GM21360 (cell line): ENCODE results near the gene ZNF281.
"Not testable (repeated sequence)": the region's sequence is repeated elsewhere in the genome, so short reads cannot be mapped to it uniquely, and the experiment has no call there.

ENCODE experiments used
- ATAC-seq: cut with Tn5 transposase; IDR thresholded peaks from one replicate; pipeline ENCODE4 v1.9.1; 2021; ENCODE audit warnings: mild to moderate bottlenecking, moderate library complexity; ENCODE audit not compliant: unreplicated experiment

The ZNF281 gene

GRCh38 chr1:200409761-200410565 is at the start of gene ZNF281:
ZNF281 (minus strand) TSS chr1:200410036; CDS start chr1:200409705, 331 bp downstream.
- ATAC-seq, result peak; percentile 89

- ATAC-seq, result no peak
These were observed 48.9 kb upstream of the ZNF281 start for GRCh38 chr1:200458780-200459179.

- no peak for ATAC-seq
These were observed 48.0 kb upstream of the ZNF281 start for GRCh38 chr1:200457810-200458209.

GRCh38 chr1:200454425-200454824 is 44.6 kb upstream of the ZNF281 start:
- ATAC-seq, result no peak

GRCh38 chr1:200453553-200453905 is 43.7 kb upstream of the ZNF281 start:
- ATAC-seq, result no peak

GRCh38 chr1:200452850-200453552 is 43.2 kb upstream of the ZNF281 start:
- no peak for ATAC-seq

GRCh38 chr1:200448034-200448762 is 38.4 kb upstream of the ZNF281 start:
- ATAC-seq, result peak; percentile 81

- no peak for ATAC-seq
These were observed 35.4 kb upstream of the ZNF281 start for GRCh38 chr1:200445213-200445612.

GRCh38 chr1:200444478-200444877 is 34.6 kb upstream of the ZNF281 start:
- no peak for ATAC-seq

- no peak for ATAC-seq
These were observed 34.0 kb upstream of the ZNF281 start for GRCh38 chr1:200443860-200444259.

- no peak for ATAC-seq
These were observed 32.8 kb upstream of the ZNF281 start for GRCh38 chr1:200442537-200443156.

GRCh38 chr1:200442023-200442422 is 32.2 kb upstream of the ZNF281 start:
- ATAC-seq, result no peak

GRCh38 chr1:200438911-200439310 is 29.1 kb upstream of the ZNF281 start:
- ATAC-seq, result no peak

- ATAC-seq, result not testable (repeated sequence)
These were observed 28.6 kb upstream of the ZNF281 start for GRCh38 chr1:200438413-200438812.

GRCh38 chr1:200437556-200438203 is 27.8 kb upstream of the ZNF281 start:
- no peak for ATAC-seq

- ATAC-seq, result no peak
These were observed 27.3 kb upstream of the ZNF281 start for GRCh38 chr1:200437088-200437487.

- no peak for ATAC-seq
These were observed 26.6 kb upstream of the ZNF281 start for GRCh38 chr1:200436436-200436835.

- ATAC-seq, result no peak
These were observed 25.5 kb upstream of the ZNF281 start for GRCh38 chr1:200435200-200435780.

GRCh38 chr1:200433586-200433985 is 23.8 kb upstream of the ZNF281 start:
- ATAC-seq, result no peak

- ATAC-seq, result no peak
These were observed 22.8 kb upstream of the ZNF281 start for GRCh38 chr1:200432586-200432985.
